Suprapubic skin (tissue), 4 donors: ENCODE results near the gene IKBIP. TPM values are rescaled to one million over a fixed set of nuclear protein-coding genes. Genes with fewer than 3 reads are reported as not detected.

Experiments used
- DNase-seq, 2 donors: peaks; one replicate each; pipeline ENCODE4 v3.0.0-alpha.2; 2019; ENCODE audit warnings: low spot score in 2 of 2
- H3K27ac ChIP-seq: fragments of 200-600 bp; sonication (generic); one replicate; pipeline ENCODE4 v1.5.1; 2019
- H3K27me3 ChIP-seq: fragments of 200-600 bp; sonication (generic); one replicate; pipeline ENCODE4 v1.5.1; 2019
- H3K36me3 ChIP-seq: fragments of 200-600 bp; sonication (generic); one replicate; pipeline ENCODE4 v1.5.1; 2019
- H3K4me1 ChIP-seq: fragments of 200-600 bp; sonication (generic); one replicate; pipeline ENCODE4 v1.5.1; 2019
- H3K4me3 ChIP-seq: fragments of 200-600 bp; sonication (generic); one replicate; pipeline ENCODE4 v1.5.1; 2019; ENCODE audit warnings: mild to moderate bottlenecking
- H3K9me3 ChIP-seq: fragments of 200-600 bp; sonication (generic); one replicate; pipeline ENCODE4 v1.5.1; 2019
- CTCF ChIP-seq, 2 donors: fragments of 200-600 bp in 1 of 2; fragments of 450-650 bp in 1 of 2; sonication (generic) in 1 of 2; IDR thresholded peaks; one replicate each; pipeline ENCODE4 v1.5.1; 2016 to 2019; ENCODE audit warnings: antibody characterized with exemption in 2 of 2, mild to moderate bottlenecking in 1 of 2, moderate library complexity in 1 of 2
- EP300 ChIP-seq: sonication (generic); formaldehyde crosslinking; IDR thresholded peaks from one replicate; pipeline ENCODE4 v1.6.1; 2017; ENCODE audit warnings: antibody characterized with exemption
- POLR2A ChIP-seq, 2 donors: fragments of 450-650 bp; IDR thresholded peaks; one replicate each; pipeline ENCODE4 v1.6.1; 2017; ENCODE audit warnings: antibody characterized with exemption in 2 of 2, mild to moderate bottlenecking in 2 of 2, moderate library complexity in 2 of 2
- POLR2AphosphoS5 ChIP-seq, 3 donors: sonication (generic); formaldehyde crosslinking; IDR thresholded peaks; one replicate each; pipeline ENCODE4 v1.6.1; 2017; ENCODE audit warnings: antibody characterized with exemption in 3 of 3
- WGBS: methylation state at CpG from one replicate; pipeline ENCODE4 v1.1.5; 2018; 5-methylcytosine and 5-hydroxymethylcytosine counted together
- total RNA-seq, 4 donors: library from RNA; depleted of rRNA; stranded (reverse); fragments of >200 nt; gene quantifications; one replicate each; pipeline ENCODE4 v1.1.0, GENCODE V29; 2016

The IKBIP gene
- total RNA-seq, result 1 to 10 TPM; 2.5 to 4.0 (median 3.4) TPM

GRCh38 chr12:98644712-98645571, at the start of gene IKBIP, which contains the start of gene APAF1:
TSS of gene IKBIP (minus strand) at chr12:98644788. CDS start at chr12:98644701, 87 bp downstream.
TSS of gene APAF1 (plus strand) at chr12:98645290. CDS start at chr12:98648360, 3,070 bp downstream.
- TF ChIP-seq EP300 (no peak), POLR2A (IDR thresholded peaks at IDR 0.05) (peak; percentile 24 to 40)
- peak within 1 kb of the TSS; percentile 72 for H3K27ac ChIP-seq

GRCh38 chr12:98691351-98691750, 46.8 kb upstream of the IKBIP start:
- Histone ChIP-seq H3K4me3 (no peak overlapping the region), H3K4me1 (no peaks in the 10 kb centered on the region), H3K9me3 (no peaks in the 10 kb centered on the region), H3K36me3 (peaks cover 53% of the 10 kb centered on the region), H3K27me3 (no peaks in the 10 kb centered on the region), H3K27ac (no peak overlapping the region)
- TF ChIP-seq EP300 (no peak), CTCF (IDR thresholded peaks at IDR 0.05) (no peak), POLR2A (IDR thresholded peaks at IDR 0.05) (no peak), POLR2AphosphoS5 (IDR thresholded peaks at IDR 0.05) (no peak)
- no peak for DNase-seq

More at GRCh38 chr12:98644712-98645571, at the start of gene IKBIP, which contains the start of gene APAF1:
- peaks cover 16% of the 10 kb centered on the region for H3K36me3 ChIP-seq
- DNase-seq, result peak; percentile 98
- no peaks in the 10 kb centered on the region for H3K27me3 ChIP-seq
- no peaks in the 10 kb centered on the region for H3K9me3 ChIP-seq
- under 1% methylated on average over 32 of the region's 91 CpGs for WGBS
- H3K4me1 ChIP-seq, result peaks cover 27% of the 10 kb centered on the region
- H3K4me3 ChIP-seq, result peak within 1 kb of the TSS; percentile 67

- WGBS, result 78% methylated on average over 2 of the region's 2 CpGs
- Histone ChIP-seq H3K27ac (no peak overlapping the region), H3K4me3 (no peak overlapping the region), H3K36me3 (peaks cover 77% of the 10 kb centered on the region), H3K9me3 (no peaks in the 10 kb centered on the region), H3K4me1 (no peaks in the 10 kb centered on the region), H3K27me3 (no peaks in the 10 kb centered on the region)
- DNase-seq, result no peak
- TF ChIP-seq CTCF (IDR thresholded peaks at IDR 0.05), result no peak
- no peak for TF ChIP-seq POLR2AphosphoS5 (IDR thresholded peaks at IDR 0.05)
- no peak for TF ChIP-seq EP300
- no peak for TF ChIP-seq POLR2A (IDR thresholded peaks at IDR 0.05)
Measured at GRCh38 chr12:98686603-98687002, 42.0 kb upstream of the IKBIP start.

GRCh38 chr12:98684199-98684598, 39.6 kb upstream of the IKBIP start:
- Histone ChIP-seq H3K36me3 (peaks cover 82% of the 10 kb centered on the region), H3K9me3 (no peaks in the 10 kb centered on the region), H3K27me3 (no peaks in the 10 kb centered on the region), H3K4me1 (no peaks in the 10 kb centered on the region), H3K4me3 (no peak overlapping the region), H3K27ac (no peak overlapping the region)
- no peak for TF ChIP-seq POLR2AphosphoS5 (IDR thresholded peaks at IDR 0.05)
- no peak for TF ChIP-seq POLR2A (IDR thresholded peaks at IDR 0.05)
- TF ChIP-seq CTCF (IDR thresholded peaks at IDR 0.05), result no peak
- no peak for TF ChIP-seq EP300
- DNase-seq, result no peak
- 97% methylated on average over 2 of the region's 2 CpGs for WGBS

GRCh38 chr12:98679611-98680005, 35.0 kb upstream of the IKBIP start:
- Histone ChIP-seq H3K27ac (no peak overlapping the region), H3K4me3 (no peak overlapping the region), H3K27me3 (no peaks in the 10 kb centered on the region), H3K4me1 (no peaks in the 10 kb centered on the region), H3K9me3 (no peaks in the 10 kb centered on the region), H3K36me3 (peaks cover 71% of the 10 kb centered on the region)
- DNase-seq, result no peak
- WGBS, result 89% methylated on average over 8 of the region's 15 CpGs
- TF ChIP-seq EP300, result no peak
- TF ChIP-seq CTCF (IDR thresholded peaks at IDR 0.05), result no peak
- no peak for TF ChIP-seq POLR2A (IDR thresholded peaks at IDR 0.05)
- no peak for TF ChIP-seq POLR2AphosphoS5 (IDR thresholded peaks at IDR 0.05)
